HG02840 (cell line): Measurements from ENCODE around the gene DDX19B.
"Not testable (repeated sequence)": the region's sequence is repeated elsewhere in the genome, so short reads cannot be mapped to it uniquely, and the experiment has no call there.

Source experiments
- ATAC-seq: cut with Tn5 transposase; IDR thresholded peaks from one replicate; pipeline ENCODE4 v1.9.1; 2021; ENCODE audit warnings: mild to moderate bottlenecking, moderate library complexity, moderate number of reproducible peaks; ENCODE audit not compliant: unreplicated experiment, low FRiP score

The DDX19B gene

GRCh38 chr16:70345840-70346239 lies 46.9 kb downstream of the DDX19B start:
- ATAC-seq = no peak

DNA sequence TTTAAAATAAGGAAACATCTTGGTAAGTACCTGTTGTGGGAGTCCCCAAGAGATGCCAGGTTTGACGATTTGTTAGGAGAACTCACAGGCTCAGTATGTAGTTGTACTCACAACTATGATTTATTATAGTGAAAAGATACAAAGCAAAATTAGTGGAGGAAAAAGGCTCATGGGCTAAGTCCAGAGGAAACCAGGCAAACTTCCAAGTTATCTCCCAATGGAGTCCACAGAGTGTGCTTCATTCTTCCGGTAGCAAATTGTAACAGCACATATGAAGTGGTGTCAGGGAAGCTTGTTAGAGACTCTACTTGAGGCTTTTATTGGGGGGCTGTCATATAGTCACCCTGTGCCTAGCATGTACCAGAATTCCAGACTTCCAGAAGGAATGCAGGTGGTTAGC lies 50.0 kb downstream of the DDX19B start:
- no peak for ATAC-seq

- ATAC-seq = no peak
Measured at GRCh38 chr16:70349783-70350182, 50.8 kb downstream of the DDX19B start.

GRCh38 chr16:70359552-70359951 lies 60.6 kb downstream of the DDX19B start:
- no peak for ATAC-seq

DNA sequence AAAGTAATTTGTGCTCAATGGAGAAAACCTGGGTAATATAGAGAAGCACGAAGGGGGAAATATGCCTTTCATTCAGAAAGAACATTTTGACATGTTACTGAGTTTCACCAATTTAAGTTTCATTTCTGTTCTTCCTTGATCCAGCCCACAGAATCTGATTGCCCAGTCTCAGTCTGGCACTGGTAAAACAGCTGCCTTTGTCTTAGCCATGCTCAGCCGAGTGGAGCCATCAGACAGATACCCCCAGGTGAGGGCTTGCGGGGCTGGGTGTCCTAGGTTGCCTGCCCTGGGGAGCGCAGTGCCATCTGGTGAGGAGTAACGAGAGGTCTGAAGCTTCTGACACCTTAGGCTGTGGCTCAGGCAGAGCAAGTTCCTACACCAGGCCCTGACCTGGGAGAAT lies 65.4 kb downstream of the DDX19B start:
- no peak for ATAC-seq

GRCh38 chr16:70370145-70370544 lies 71.2 kb downstream of the DDX19B start:
- ATAC-seq = not testable (repeated sequence)

- no peak for ATAC-seq
Measured at GRCh38 chr16:70370924-70371323, 71.9 kb downstream of the DDX19B start.

DNA sequence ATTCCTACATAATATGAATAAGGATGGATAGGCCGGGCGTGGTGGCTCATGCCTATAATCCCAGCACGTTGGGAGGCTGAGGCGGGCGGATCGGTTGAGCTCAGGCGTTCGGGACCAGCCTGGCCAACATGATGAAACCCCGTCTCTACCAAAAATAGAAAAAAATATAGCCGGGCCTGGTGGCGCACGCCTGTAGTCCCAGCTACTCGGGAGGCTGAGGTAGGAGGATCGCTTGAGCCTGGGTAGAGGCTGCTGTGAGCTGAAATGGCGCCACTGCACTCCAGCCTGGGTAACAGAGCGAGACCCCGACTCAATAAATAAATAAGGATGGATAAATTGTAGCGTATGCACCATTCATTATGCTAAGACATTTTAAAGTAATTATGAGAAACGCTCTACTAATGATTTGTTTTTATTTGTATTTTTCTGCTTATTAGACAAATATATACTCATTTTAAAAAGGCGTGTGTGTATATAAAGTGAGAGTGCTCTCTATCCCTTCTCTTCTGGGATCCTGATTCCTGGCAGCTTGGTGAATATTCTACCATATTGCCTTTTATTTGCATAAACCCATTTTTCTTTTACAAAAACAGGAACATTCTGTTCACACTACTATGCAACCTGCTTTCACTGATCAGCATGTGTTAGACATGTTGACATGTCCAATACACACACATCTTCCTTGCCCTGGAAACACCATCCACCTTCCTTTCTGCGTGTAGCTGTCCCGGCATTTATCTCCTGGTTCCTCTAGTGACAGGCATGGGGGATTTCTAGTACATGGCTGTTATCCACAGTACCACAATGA lies 74.1 kb downstream of the DDX19B start:
- no peak for ATAC-seq

- ATAC-seq = no peak
Measured at GRCh38 chr16:70374213-70374612, 75.2 kb downstream of the DDX19B start.

DNA sequence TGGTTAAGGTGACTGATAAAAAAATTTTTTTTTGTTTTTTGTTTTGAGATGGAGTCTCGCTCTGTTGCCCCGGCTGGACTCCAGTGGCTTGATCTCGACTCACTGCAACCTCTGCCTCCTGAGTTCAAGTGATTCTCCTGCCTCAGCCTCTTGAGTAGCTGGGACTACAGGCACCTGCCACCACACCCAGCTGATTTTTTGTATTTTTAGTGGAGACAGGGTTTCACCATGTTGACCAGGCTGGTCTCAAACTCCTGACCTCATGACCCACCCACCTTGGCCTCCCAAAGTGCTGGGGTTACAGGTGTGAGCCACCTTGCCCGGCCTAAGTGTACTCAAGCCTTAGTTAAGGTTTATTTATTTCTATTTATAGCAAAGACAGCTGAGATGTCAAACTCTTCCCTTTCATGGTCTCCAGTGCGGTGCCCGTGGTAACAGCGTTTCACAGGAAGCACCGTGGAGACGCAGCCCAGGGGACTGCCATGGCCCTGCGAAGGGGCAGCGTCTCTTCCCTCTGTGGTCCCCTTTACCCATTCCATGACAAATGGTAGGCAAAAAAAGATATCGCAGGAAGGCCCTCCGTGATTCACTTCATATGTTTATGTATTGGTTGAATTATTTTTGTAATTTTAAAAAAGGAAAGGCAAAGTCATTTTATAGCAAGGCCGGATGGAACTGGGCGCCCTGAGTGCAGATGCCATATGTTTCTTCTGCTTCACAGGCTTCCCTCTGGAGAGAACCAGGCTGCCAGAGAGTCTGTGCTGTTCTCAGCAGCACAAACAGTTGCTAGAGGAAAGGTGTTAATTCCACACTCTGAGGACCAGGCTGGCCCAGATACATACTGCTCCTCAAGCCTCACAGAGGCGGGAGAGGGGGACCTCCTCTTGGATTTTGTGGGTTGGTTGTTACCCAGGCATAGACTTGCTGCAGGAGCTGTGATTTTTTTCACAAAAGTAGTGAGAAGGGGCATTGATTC lies 76.9 kb downstream of the DDX19B start:
- ATAC-seq = no peak

GRCh38 chr16:70377782-70378181 lies 78.8 kb downstream of the DDX19B start:
- ATAC-seq = no peak

DNA sequence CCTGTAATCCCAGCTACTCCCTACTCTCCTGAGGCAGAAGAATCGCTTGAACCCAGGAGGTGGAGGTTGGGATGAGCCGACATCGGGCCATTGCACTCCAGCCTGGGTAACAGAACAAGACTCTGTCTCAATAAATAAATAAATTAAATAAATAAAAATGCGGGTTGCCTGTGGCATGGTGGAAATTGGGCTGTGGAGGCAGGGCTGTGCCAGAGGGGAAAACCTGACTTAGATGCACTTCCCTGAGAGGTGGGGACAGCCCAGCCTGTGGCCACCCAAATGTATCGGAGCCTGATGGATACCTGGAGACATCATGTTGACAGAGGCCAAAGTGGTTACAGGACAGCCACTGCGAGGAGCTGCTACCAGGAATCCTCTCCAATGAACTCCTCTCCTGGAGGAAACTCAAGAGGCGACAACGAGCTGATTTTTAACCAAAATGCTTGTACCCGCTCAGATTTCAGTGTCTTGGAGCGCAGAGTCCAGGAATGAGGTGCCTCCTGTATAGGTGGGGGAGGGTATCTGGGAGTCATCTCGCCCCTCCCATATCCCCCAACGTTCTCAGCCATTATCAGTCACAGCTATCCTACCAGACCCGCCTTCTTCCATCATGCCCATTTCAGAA lies 80.0 kb downstream of the DDX19B start:
- ATAC-seq = no peak

GRCh38 chr16:70380248-70380918 lies 81.4 kb downstream of the DDX19B start:
- ATAC-seq = peak; percentile 11

DNA sequence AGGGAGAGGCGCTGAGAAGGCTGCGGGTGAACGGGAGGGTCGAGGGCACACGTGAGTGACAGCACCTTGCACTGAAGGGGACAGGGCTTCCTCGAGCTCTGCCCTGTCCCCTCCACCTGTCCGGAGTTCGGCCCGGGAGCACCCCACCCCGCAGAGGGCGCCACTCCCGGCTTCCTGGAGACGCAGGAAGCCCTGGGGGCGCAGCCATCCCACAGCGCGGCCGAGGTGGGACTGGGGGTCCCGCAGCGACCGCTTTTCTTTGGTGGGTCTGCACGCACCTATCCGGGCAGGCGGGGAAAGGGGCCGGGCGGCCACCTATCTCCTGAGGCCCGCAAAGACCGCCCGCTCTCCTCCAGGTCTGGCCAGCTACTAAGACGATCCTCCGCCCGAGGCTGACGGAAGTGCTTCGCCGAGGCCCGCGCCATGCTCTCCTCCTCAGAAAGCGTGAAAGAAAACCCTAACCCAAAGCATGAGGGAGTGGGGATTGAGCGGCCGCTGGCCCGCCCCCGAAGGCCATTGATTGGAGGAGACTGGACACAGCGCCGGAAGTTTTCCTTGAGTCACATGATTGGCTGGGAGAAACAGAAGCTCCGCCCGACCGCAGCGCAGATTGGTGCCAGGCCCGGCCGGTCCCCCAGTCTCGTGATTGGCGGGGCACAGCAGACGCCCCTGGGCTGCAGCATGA lies 82.1 kb downstream of the DDX19B start:
- peak; percentile 89 for ATAC-seq

- no peak for ATAC-seq
Measured at GRCh38 chr16:70381604-70382342, 82.8 kb downstream of the DDX19B start.

DNA sequence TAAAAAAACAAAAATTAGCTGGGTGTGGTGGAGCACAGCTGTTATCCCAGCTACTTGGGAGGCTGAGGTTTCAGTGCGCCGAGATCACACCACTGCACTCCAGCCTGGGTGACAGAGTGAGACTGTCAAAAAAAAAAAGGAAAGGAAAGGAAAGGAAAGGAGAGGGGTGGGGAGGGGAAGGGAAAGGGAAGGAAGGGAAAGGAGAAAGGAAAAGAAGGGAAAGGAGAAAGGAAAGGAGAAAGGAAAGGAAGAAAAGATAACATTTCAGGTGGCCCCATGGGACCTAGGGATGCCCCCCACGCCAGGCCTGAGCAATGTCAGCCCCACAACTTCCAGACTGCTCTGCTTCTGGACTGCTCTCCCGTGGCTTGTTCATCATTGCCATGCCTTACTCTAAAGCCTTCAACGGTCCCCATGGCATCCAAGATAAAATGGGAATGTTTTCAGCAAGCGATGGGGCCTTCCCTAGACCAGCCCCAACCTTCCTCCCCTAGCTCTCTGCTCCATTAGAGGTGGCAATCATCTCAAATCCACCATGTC lies 84.5 kb downstream of the DDX19B start:
- no peak for ATAC-seq
